Activated CD4-positive, CD25-positive, alpha-beta regulatory T cell treated with anti-CD3 and anti-CD28 coated beads, Interleukin-2, amount 50 U/mL, for 16 hours (primary cell): Measurements from ENCODE around the gene DENND4A.

ENCODE experiments used
- DNase-seq: peaks from one replicate; pipeline ENCODE4 v3.0.0-alpha.2; 2020; ENCODE audit warnings: low read depth, low spot score

Gene DENND4A

DNA sequence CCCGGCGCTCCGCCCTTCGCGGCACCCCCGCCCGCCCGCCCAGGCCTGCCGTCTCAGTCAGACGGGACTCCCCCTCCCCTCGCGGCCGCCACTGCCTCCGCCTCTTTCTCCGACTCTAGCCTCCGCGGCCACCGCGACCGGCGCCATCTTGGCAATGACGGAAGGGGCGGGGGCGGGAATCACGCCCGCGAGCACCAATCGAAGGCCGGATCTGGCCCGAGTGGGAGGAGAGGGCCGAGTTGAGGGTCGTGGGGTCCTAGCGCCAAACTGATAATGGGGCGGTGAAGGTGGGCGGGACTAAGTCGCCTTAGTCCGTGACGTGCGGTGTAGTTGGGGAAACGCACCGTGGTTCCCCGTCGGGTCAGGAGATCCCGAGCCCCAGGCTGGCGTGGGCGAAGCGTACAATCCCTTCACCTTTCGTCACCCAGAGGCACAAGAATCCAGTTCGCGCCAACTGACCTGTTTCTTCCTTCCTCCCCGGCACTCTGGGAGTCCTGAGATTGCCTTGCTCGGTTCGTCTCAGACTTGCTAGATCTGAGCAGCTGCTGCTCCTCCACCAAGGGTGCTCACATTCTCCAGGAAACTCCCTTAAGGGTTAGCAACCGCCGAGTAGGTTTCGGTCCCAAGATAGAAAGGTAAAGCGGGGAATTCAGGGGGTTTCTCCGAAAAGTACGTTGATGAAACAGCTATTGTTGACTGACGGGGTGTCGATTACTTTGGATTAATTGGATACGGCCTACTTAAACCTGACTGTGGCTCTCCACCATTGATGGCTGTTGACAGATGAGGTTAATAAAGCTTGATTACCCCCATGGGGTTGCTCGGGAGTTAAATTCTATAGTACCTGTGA lies at the start of gene DENND4A:
Gene DENND4A, minus strand, starts transcription at position 156 of the 850 bp plus-strand sequence. CDS start 35,843 bp downstream, outside the sequence.
- peak; percentile 97 for DNase-seq

DNA sequence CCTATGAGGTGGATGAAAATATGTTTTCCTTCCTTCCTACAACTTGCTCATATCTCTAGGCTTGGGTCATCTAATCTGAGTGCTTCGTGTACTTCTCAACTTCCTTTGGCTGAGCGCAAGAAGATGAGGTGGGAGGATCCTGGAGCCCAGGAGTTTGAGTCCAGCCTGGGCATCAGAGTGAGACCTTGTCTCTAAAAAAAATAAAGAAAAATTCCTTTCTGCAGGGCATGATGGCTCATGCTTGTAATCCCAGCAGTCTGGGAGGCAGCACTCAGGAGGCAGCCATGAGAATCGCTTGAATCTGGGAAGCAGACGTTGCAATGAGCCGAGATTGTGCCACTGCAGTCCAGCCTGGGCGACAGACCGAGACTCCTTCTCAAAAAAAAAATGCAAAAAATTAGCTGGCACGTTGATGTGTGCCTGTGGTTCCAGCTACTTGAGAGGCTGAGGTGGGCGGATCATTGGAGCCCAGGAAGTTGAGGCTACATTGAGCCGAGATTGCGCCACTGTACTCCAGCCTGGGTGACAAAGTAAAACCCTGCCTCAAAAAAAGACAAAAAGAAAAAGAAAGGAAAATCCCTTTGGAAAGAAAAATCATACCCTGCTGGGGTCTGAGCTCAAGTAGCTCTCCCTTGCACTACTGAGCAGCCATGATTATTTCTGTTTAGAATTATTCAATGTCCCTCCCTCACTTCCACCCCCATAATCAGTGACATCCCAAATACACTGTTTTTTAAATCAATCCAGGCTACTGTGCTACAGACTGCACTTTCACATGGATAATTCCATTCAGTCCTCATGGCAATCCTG lies 49.2 kb upstream of the DENND4A start:
- no peak for DNase-seq

DNA sequence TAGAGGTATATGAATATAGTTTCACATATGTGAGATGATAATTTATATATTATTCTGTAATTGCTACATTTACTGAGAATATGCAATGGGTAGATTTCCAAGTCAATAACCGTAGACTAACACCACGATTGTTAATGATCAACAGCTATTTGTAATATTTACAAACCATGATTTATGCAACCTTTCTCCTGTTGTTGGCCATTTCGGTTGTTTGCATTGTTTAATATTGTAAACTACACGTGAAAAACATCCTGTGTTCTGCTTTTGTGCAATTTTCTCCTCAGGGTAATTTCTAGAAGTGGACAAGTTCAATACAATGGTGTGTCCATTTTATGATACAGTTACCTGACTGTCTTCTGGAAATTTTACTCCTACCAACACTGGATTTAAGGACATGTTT lies 47.9 kb upstream of the DENND4A start:
- no peak for DNase-seq

DNA sequence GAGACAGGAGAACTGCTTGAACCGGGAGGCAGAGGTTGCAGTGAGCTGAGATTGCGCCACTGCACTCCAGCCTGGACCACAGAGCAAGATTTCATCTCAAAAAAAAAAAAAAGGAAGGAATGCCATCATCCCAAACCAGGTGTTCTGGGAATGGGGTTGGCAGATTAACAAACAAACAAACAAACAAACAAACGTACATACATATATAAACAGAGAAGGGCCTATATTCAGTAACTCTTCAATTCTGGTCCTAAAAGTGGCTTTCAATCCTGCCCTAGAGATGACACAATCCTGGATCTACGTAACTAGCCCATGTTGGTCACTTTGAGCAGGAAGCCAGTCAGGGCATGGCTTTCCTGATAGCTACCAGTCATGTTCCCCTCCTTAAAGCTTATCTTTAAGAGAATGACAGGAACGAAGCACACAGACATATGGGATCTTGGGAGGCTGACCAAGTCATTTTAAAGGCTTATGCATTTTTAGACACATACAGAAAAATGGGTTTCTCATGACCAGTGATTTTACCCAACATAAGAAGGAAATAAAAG lies 47.3 kb upstream of the DENND4A start:
- DNase-seq, result no peak

DNA sequence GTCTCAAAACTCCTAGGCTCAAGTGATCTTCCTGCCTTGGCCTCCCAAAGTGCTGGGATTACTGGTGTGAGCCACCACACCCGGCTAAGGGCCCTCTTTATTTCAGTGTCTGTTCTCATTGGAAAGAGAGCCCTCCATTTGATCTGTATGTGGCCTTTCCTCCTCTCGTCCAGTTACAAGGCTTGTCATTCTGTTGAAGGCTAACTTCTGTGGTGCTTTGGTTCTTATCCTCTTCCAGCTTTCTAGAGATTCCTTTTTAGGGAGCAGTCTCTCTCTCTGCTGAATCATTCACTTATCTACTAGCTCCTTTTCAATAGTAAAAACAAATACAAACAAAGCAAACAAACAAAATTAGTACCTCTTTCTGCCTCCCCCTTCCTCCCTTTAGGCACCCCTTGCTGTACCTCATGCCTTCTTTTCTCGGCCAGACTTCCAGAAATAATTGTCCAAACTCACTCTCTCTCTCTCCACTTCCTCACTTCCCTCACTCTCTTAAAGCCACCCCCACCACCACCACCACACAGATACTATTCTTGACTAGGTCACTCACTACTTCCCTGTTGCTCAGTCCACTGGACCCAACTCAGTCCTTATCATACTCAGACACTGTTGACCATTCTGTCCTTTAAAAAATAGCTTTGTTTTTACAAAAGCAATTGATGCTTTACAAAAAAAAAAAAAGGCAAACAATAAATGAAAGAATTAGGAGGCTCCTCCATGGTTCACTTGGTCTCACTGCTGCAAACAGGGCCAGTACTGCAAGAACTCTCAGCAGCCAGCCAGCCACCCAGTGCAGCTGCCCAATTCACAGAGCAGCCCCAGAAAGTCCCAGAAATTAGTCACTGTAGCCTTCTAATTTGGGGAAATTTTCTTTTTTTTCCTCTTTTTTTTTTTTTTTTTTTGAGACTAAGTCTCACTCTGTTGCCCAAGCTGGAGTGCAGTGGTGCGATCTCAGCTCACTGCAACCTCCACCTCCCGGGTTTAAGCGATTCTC lies 45.5 kb upstream of the DENND4A start:
- no peak for DNase-seq

DNA sequence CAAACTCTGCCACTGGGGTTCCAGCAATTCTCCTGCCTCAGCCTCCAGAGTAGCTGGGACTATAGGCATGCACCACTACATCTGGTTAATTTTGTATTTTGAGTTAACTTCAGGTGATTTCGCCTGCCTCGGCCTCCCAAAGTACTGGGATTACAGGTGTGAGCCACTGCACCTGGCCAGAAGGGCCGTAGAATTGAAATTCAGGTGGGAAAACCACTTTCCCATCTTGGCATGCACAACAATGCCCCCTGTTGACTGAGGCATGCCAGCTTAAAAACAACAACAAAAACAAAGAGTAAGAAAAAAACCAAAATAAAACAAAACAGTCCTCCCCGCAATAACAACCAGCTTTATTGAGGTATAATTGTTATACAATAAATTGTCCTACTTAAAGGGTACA lies 44.6 kb upstream of the DENND4A start:
- no peak for DNase-seq

DNA sequence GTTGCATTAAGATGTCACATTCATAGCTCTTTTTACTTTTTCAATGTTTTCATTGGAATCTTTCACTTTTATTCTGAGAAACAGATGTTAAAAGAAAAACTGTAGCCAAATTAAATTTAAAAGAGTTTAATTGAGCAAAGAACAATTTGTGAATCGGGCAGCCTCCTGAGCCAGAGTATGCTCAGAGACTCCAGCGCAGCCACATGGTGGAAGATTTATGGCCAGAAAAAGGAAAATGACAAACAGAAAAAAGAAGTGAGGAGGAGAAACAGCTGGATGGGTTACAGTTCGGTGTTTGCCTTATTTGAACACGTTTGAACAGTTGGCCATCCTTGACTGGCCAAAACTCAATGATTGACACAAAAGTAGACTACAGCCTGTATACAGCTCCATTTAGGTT lies 43.4 kb upstream of the DENND4A start:
- no peak for DNase-seq

DNA sequence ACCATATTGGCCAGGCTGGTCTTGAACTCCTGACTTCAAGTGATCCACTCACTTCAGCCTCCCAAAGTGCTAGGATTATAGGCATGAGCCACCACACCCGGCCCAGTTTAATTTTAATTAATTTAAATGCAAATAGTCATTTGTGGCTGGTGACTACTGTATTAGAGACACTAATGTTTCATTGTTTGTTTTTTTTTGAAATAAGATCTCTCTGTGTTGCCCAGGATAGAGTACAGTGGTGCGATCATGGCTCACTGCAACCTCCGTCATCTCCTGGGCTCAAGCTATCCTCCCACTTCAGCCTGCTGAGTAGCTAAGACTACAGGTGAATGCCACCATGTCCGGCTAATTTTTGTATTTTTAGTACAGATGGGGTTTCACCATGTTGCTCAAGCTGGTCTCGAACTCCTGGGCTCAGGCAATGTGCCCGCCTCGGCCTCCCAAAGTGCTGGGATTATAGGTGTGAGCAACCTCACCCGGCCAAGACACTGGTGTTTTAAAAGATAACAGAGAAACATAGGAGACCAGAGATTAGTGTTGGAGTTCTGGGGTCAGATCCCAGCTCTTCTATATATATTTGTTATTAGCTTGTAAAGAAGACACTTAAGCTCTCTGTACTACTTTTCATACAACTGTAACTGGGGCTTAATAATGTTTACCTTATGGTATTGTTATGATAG lies 42.6 kb upstream of the DENND4A start:
- DNase-seq, result no peak

DNA sequence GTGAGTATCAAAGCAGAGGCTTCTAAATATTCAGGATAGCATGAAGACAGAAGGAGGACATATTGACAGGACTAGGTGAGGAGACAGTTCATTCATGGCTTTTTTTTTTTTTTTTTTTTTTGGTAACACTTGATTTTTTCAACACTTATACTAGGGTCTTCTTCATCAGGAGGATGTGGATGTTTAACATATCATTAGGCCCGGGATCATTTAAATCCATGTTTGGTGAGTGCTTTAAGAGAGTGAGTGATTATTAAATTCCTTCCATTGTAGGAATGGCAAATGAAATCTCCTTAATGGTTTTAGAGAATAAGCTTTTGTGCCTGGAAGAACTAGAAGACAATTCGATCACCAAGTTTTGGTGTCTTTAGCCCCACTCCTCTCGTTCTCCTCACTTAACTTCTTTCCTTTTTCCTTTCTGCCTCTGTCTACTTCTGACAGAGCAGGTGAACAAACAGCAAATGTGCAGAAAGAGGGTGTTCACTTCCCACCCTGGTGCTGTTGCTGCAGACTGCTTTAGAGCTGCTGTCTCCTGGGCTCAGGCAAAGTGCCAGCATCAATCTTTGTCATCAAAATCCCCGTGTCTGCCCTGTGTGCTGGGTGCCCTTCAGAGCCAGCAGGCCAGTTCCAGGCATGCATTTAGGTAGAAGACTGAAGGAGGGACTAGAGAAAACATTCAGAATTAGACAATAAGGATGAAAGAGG lies 41.6 kb upstream of the DENND4A start:
- DNase-seq, result no peak

DNA sequence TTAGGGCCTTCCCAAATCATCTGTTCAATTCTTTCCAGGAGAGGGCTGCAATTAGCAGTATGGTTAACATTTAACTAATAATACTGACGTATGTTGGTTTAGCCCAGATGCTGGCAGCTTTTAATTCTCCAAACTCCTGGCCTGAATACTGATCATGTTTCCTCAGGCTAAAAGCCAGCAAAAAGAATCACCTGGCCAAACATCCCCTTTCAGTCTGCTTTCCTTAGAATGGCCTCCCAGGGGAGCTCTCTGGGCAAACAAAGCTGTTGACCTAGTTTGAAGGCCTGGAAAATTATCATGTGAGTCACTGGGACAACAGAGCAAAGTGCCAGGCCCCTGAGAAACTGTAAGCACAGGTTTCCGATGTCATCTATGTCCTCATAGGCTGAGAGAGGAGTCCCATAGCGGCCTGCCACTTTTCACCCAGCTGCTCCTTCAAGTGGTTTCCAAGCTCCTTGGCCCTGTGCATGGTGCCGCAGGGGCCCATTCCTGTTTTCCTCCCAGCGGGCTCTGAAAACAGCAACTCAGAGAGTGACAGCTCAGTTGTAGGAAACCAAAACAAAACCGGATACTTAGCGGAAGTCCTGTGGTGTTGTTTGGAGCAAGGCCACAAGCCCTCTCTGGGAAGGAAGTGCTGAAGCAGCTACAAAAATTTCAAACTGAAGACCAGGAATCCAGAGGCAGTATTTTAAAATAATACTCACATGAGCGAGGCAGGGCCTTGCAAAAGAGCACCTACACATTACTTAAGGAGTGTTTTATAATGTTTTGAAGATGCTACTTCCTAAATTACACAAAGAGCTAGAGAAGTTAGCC lies 40.7 kb upstream of the DENND4A start:
- DNase-seq, result peak; percentile 12

DNA sequence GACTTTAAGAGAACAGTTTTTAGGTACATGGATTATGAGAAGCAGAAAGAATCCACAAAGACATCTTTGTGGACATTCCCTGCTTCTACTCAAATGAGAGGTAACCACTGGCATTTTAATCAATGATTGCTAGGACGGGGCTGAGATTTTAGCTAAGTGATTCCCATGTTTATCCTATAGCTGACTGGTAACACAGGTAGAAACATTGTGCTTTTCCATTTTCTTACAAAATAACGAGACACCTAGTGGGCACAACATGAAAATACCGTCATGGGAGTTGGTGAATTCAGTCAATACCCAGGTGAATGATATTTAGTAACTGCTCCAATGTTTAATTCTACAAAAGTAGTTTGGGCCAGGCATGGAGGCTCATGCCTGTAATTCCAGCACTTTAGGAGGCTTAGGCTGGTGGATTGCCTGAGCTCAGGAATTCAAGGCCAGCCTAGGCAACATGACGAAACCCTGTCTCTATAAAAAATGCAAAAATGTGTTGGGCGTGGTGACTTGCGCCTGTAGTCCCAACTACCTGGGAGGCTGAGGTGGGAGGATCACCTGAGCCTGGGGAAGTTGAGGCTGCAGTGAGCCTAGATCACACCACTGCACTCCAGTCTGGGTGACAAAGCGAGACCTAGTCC lies 37.2 kb upstream of the DENND4A start:
- no peak for DNase-seq

DNA sequence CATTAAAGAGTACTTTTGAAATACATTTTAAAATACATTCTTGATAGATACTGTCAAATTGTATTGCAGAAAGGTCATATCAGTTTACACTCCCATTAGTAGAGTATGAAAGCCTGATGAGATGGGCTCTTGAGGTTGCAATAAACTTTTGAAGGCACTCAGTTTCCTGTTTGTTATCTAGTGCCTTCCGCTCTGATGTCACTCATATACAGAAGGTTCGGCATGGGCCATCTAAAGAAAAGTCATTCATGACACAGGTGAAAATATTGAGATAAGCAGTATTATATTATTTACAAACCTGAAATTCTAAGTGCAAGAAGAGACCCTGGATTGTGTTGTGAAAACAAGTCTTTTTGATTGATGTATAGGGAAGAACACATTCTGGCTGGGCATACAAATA lies 36.5 kb upstream of the DENND4A start:
- peak; percentile 24 for DNase-seq

DNA sequence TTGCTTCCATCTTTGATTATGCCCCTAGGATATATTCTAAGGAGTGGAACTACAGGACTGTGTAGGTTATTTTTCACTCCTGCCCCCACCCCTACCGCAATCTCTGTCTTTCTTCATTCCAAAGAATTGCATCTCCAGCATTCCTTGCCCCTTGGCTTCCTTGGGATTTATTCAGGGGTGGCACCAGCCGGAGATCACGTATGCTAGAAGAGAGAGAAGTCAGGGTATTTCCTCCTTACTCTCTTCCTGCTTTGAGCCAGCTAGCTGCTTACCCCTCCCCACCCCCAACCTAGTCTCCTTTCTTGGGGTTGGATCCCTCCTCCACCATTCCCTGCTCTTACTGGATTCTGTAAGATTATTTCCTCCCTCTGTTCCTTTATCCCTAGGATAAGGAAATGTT lies 35.0 kb upstream of the DENND4A start:
- DNase-seq, result no peak

DNA sequence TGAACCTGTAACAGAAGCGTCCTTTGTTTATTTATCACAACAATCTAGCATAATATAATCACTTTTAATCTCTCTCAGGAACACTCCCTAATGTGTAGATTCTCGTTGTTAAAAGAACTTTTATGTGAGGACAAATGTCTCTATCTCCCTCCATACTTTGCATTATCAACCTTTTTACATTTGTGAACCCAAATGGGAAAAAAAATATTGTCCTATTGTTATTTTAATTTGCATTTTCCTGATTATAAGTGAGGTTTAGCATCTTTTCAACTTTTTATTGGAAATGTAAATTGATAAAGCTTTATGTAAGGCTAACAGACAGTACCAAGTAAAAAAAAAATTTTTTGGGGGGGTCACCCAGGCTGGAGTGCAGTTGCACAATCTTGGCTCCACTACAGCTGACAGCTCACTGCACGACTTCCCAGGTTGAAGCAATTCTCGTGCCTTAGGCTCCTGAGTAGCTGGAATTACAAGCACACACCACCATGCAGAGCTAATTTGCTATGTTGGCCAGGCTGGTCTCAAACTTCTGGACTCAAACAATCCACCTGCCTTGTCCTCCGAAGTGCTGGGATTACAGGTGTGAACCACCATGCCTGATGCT lies 33.0 kb upstream of the DENND4A start:
- no peak for DNase-seq

DNA sequence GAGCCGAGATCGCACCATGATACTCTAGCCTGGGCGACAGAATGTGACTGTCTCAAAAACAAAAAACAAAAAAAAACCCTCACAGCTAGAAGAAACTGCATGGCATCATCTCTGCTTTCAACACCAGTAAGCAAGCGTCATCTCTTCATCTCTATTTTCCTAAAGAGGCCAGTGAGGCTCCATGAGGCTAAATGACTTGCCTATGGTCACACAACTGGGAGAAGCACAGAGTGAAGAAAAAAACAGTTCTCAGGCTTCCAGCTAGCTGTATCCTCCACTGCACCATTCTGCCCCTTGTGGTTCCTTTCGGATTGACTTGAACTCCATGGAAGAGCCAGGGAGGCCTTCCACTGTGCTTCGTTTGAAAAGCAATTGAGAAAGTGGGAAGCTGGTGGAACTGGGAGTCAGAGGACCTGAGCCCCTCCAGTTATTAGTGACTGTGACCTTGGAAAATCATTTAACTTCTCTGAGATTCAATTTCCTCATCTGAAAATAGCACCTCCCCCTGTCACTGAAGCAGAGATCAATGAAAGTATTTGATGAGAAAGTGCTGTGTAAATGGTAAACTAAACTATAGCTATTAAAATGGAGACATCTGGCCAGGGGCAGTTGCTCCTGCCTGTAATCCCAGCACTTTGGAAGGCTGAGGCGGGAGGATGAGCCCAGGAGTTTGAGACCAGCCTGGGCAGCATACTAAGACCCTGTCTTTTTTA lies 32.1 kb upstream of the DENND4A start:
- DNase-seq, result no peak

DNA sequence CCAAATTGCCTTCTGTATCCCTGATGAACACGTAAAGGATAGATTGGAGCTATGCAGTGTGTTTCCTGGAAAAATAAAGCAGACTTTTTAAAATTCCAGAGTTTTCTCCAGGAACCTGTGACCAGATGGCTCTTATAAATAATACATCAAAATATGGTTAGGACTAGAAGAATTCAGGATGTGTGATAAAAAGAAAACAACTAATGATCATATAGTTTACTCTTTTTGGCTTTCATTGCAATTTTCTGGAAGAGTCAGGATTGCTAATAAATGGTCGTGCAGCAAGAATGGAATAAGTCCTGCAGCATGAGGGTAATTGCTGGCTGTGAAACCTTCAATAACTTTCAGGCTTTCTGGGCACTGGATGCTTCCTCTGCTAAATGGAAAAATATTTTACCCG lies 30.2 kb upstream of the DENND4A start:
- no peak for DNase-seq

DNA sequence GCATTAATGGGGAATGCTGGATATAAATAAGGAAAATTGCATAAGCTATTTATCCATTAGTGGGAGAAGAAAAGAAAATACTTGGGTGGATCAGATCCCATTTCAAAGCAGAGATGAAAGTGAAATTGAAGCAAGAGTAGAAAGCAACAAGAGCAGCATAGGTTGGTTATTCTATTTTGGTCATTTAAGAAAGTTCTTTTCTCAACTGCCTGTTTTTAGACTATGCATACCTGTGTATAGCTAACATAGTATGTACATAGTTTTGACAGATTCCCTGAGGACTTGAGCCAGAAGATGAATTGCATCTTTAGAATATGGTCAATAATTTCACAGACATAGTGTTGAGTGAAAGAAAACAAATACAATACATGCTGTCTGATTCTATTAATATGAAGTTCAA lies 29.0 kb upstream of the DENND4A start:
- DNase-seq, result no peak

DNA sequence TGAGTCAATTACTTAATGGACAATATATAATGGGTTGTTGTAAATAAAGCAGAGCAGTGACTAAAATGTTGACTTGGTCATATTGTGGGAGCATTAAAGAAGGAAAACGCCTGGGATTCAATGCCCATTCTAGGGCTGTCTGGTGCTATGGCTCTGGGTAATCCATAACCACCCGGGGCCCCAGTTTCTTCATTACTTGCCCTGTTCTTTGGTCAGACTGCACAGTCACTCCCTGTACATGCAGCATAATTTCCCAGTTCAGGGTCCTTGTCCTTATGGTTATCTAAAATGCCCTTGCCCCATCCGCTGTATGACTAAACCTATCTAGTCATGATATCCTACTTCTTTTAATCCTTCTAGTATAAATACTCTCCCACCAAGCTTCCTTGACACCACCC lies 27.5 kb upstream of the DENND4A start:
- no peak for DNase-seq
